HG02938 (cell line): Measurements from ENCODE around the gene DPYSL3.
"Not testable (repeated sequence)": the region's sequence is repeated elsewhere in the genome, so short reads cannot be mapped to it uniquely, and the experiment has no call there.

Source experiments
- ATAC-seq: cut with Tn5 transposase; IDR thresholded peaks from one replicate; pipeline ENCODE4 v1.9.1; 2021; ENCODE audit warnings: mild to moderate bottlenecking, moderate library complexity; ENCODE audit not compliant: unreplicated experiment

DPYSL3 gene

DNA sequence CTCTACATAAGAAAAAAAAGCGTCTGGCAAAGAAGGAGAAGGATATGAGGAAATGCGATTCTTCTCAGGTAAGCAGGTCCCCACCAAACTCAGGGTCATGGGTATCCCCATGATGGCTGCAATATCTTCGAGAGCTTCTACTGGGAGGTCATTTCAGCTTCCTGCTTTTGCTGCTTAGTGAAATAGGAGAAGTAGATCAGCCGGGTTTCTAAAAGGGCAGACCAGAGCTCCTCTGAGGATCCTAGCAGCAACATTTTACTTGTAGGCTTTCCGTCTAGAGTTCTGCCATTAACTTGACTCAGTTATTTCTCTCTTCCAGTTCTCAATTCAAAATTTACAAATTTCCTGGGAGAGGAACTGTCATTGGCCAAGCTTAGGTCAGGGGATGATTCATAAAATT, 134.7 kb downstream of the DPYSL3 start:
- ATAC-seq = no peak

GRCh38 chr5:147373328-147373727, 136.5 kb downstream of the DPYSL3 start:
- no peak for ATAC-seq

DNA sequence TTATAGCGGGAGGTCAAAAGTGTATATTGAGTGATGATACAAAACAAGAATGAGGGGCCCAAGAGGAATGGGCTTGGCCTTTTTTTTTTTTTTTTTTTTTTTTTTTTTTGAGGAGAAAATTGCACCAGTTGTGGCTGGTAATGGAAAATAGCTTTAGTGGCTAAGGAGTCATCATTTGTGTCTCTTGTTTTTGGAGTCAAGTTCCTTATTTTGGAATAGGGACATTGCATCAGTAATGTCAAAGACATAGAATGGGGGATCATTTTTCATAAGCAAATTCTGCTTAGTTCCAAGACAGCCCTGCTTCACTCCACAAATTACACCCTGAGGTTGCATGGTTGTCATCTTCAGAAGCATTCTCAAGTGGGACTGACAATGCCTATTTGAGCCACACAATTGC, 137.7 kb downstream of the DPYSL3 start:
- ATAC-seq = no peak

GRCh38 chr5:147371290-147371689, 138.6 kb downstream of the DPYSL3 start:
- no peak for ATAC-seq

DNA sequence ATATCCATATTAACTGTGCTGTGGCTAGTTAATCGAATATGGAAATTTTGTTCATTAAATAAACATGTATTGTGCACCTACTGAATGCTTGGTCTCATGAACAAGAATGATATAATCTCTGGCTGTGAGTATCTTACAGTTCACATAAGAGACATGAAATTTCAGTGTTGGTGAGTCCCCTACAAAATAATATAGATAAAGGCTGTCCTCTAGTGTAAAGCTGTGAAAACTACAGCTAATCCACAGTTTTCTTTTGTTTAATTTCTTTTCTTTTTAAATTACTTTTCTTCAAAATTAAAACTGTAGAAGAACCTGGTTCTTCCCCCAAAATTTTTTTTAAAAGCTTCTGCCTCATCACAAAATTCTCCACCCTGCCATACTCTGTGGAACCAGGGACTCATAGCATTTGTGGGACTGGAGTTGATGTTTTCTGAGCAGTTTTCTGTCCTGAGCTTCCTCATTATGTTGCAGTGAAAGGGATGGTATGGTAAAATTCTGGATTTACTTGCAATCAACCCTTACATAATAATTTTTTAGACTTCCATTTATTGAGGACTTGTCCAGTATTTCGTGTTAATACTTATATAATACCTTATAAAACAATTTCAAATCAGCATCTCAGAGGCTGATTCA, 140.0 kb downstream of the DPYSL3 start:
- no peak for ATAC-seq

- not testable (repeated sequence) for ATAC-seq
Observed at GRCh38 chr5:147367381-147367780, 142.5 kb downstream of the DPYSL3 start.

- no peak for ATAC-seq
Observed at GRCh38 chr5:147361441-147362175, 148.3 kb downstream of the DPYSL3 start.

DNA sequence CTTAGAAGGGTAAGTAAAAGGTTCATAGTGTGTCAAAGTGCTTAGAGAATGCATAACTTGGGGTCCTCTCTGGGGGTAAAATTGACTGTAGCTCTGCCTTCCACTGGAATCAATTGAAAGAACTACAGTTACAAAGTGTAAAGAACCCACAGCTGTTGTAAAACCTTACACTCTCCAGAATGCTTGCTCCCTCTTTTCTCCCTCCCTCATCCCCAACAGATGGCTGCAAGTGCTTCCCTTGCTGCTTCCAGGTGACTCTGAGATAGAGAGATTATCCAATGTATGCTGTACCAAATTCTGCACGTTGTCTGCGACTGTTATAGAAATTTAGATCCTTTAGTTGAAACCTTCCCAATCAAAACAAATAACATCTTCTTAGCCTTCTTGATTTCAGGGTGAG, 149.1 kb downstream of the DPYSL3 start:
- no peak for ATAC-seq

- no peak for ATAC-seq
Observed at GRCh38 chr5:147359581-147359980, 150.3 kb downstream of the DPYSL3 start.

DNA sequence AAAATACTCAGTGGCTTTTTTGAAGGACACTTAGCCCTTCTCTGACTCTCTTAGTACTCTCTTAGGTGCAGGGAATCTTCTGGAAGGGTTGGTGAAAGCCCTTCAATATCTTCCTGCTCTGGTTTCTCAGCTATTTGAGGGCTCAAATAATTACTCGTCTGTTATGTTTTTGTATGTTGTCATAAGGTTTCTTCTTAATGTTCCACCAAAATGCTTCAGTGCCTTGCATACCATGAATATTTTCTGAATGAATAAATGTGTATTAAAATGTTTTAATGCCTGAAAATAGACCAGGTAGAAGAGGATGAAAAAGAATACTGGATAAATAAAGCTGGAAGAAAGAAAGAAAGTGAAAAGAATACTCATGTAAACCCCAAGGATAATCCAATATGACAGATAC, 150.8 kb downstream of the DPYSL3 start:
- ATAC-seq = no peak

DNA sequence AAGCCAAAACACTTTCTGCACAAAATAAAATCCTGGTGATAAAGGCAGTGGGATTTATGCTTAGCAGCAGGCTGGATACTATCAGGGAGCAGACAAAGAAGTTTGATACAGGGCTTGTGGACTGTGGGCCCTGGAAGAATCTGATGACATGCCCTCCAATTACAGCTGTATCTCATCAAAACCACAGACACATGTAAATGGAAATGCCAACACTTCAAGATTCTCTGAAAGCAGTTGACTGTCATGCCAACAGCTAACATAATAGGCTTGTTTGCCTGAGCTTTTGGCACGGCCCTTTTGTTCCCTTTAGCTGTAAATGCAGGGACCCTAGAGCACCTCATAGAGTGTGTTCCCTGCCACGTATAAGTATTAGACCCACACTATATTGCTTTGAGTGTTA, 160.6 kb downstream of the DPYSL3 start:
- ATAC-seq = no peak

GRCh38 chr5:147348451-147348850, 161.4 kb downstream of the DPYSL3 start:
- ATAC-seq = no peak

DNA sequence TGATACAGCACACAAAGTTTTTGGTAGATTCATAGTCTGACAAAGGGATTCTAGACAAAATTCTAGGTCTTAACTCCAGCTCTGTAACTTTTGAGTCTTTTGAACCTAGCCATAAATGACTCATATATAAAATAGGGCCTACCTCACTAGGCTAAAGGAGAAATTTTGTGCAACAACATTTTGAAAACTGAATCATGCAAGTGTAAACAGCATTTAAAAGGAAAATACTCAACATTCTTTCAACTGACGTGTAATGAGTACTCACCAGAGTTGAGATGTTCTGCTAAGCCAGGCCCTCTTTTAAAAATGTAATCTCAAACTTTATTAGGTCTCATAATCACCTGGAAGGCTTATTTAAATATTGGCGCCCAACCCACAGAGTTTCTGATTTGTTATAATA, 161.8 kb downstream of the DPYSL3 start:
- no peak for ATAC-seq

GRCh38 chr5:147346006-147346561, 163.8 kb downstream of the DPYSL3 start:
- ATAC-seq = no peak

DNA sequence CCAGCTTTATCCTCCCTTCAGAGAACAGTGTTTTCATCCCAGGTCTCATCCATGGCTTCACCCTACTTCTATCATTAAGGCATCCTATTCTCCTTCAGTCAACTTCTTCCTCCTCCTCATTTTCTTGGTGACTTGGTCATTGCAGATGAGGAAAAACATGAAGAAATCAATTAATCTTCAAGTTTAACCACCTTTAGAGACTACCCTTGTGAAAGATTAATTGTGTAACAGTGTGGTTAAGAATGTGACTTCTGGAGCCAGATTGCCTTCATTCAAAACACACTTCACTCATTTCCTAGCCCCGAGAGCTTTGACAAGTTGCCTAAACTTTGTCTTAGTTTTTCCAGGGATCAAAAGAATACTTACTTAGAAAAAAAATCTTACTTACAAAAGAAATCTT, 165.0 kb downstream of the DPYSL3 start:
- ATAC-seq = no peak

GRCh38 chr5:147341345-147341744, 168.5 kb downstream of the DPYSL3 start:
- ATAC-seq = no peak

DNA sequence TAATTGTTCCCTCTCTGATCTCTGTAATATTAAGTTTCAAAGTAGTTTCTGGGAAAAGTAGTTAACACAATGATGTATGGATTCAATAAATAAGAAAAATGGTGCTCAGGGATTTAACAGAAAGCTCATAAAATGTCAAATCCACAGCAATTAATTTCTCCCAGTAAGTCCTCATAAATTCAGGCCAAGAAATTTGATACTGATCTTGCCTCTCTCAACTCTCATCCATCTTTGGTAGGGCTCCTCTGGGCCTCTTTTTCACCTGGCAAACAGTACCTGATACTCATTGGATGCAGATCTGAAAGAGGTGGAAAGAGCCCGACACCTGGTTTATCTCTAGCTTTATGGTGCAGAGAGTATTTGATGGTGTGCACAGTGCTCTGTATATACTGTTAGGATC, 168.9 kb downstream of the DPYSL3 start:
- no peak for ATAC-seq
